RPMI8226 (cell line): ENCODE results near the gene QRFP.

ENCODE experiments used
- DNase-seq: peaks from one replicate; pipeline ENCODE4 v3.0.0-alpha.2; 2015

The QRFP gene

GRCh38 chr9:130896233-130897014 lies at the start of gene QRFP:
QRFP (minus strand) TSS chr9:130896812; CDS start chr9:130893838, 2,974 bp downstream.
- peak; percentile 58 for DNase-seq

GRCh38 chr9:130945173-130945572 lies 48.6 kb upstream of the QRFP start:
- DNase-seq, result no peak

- DNase-seq, result no peak
Measured at GRCh38 chr9:130944510-130945058, 48.0 kb upstream of the QRFP start.

- DNase-seq, result no peak
Measured at GRCh38 chr9:130943777-130944176, 47.2 kb upstream of the QRFP start.

- no peak for DNase-seq
Measured at GRCh38 chr9:130943221-130943620, 46.6 kb upstream of the QRFP start.

GRCh38 chr9:130942679-130943078 lies 46.1 kb upstream of the QRFP start:
- DNase-seq, result no peak

GRCh38 chr9:130942084-130942483 lies 45.5 kb upstream of the QRFP start:
- DNase-seq, result no peak

- peak; percentile 90 for DNase-seq
Measured at GRCh38 chr9:130940693-130941576, 44.3 kb upstream of the QRFP start.

GRCh38 chr9:130940027-130940549 lies 43.5 kb upstream of the QRFP start:
- no peak for DNase-seq

GRCh38 chr9:130939405-130940026 lies 42.9 kb upstream of the QRFP start:
- DNase-seq, result peak; percentile 63

- DNase-seq, result peak; percentile 83
Measured at GRCh38 chr9:130938652-130939404, 42.2 kb upstream of the QRFP start, which contains the start of gene FIBCD1. FIBCD1 (minus strand) TSS chr9:130939247; CDS start chr9:130938607, 640 bp downstream.

- no peak for DNase-seq
Measured at GRCh38 chr9:130938184-130938651, 41.6 kb upstream of the QRFP start.

- no peak for DNase-seq
Measured at GRCh38 chr9:130937146-130938076, 40.8 kb upstream of the QRFP start.

- DNase-seq, result no peak
Measured at GRCh38 chr9:130936285-130937117, 39.9 kb upstream of the QRFP start.

- no peak for DNase-seq
Measured at GRCh38 chr9:130935648-130936271, 39.1 kb upstream of the QRFP start.

- DNase-seq, result no peak
Measured at GRCh38 chr9:130934702-130935647, 38.4 kb upstream of the QRFP start.

GRCh38 chr9:130934246-130934645 lies 37.6 kb upstream of the QRFP start:
- DNase-seq, result no peak
